ENCODE measurements around the gene IGFALS.

DNA sequence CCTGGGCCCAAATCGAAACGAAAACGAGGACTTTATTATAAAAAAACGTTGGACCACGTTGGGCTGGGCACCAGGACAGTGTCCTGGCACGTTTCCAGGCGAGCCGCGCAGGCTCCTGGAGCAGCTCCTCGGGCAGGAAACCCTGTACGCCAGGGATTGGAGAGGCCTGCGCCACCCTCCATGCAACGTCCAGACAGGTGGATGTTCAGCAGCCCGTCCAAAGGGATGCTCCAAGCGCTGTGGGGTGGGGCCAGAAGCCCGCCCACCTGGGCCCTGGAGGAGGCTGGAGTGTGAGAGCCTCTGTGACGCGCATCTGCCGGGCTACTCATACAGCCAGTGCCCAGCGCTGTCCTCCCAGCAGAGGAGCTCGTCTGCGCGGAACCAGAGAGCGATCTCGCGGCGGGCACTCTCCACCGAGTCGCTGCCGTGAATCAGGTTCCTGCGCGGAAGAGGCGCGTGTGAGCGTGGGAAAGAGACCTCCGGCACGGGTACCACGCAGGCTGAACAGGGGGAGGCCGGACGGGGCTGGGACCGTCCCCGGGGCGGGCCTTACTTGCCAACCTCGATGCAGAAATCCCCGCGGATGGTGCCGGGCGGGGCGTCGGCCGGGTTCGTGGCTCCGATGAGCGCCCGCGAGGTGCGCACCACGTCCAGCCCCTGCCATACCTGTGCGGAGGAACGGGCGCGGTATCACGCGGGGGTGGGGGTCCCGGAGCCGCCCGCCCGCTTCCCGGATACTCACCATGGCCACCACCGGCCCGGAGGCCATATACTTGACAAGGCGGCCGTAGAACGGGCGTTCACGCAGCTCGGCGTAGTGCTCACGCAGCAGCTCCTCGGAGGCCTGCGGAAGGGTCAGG, 22.9 kb downstream of the IGFALS start:
- TF ChIP-seq CTCF (IDR thresholded peaks at IDR 0.05): no peak
- peak in 1 of 2 donors; percentile 23 for TF ChIP-seq POLR2A (IDR thresholded peaks at IDR 0.05)

All from suprapubic skin (tissue), 3 donors.